Endothelial cell of umbilical vein (primary cell): ENCODE results near the gene NT5DC4. TPM values are rescaled to one million over a fixed set of nuclear protein-coding genes. Genes with fewer than 3 reads are reported as not detected.

ENCODE experiments used
- BruUV-seq: library from RNA; stranded (reverse); fragments of 400-500 nt; replicated peaks from 2 replicates; lab custom pipeline; 2021; lab: Mats Ljungman, UMichigan
- CTCF ChIA-PET: fragments of 300-600, 350-600 bp; sonication (Branson Sonifier 250); formaldehyde crosslinking; loops from one replicate; lab custom pipeline; 2021; ENCODE audit warnings: antibody characterized with exemption, inconsistent platforms; lab: Charles Lee
- POLR2A ChIA-PET: fragments of 300-600, 350-600 bp; sonication (Branson Sonifier 250); formaldehyde crosslinking; loops from one replicate; lab custom pipeline; 2021; ENCODE audit warnings: antibody characterized with exemption, inconsistent platforms; lab: Charles Lee
- DNase-seq: peaks from one replicate; pipeline ENCODE4 v3.0.0-alpha.2; 2011; ENCODE audit warnings: low read depth, low spot score
- FAIRE-seq: peaks from 2 replicates; lab custom pipeline; 2011; peaks lifted over from hg19 to GRCh38; lab: Jason Lieb, UNC
- H2AFZ ChIP-seq: 2 replicates; pipeline ENCODE4 v1.6.0; 2012; ENCODE audit warnings: low read depth, low read length, control low read depth, inconsistent platforms
- H3K27ac ChIP-seq: 2 replicates; pipeline ENCODE4 v1.5.1; 2011; ENCODE audit warnings: low read depth, mild to moderate bottlenecking, control low read depth, low read length, moderate library complexity; ENCODE audit not compliant: insufficient read depth
- H3K27me3 ChIP-seq, 2 experiments: 2 replicates each; pipeline versions ENCODE4 v1.6.0 to v1.6.1; 2011; ENCODE audit warnings: low read length in 2 of 2, mixed read lengths in 1 of 2; ENCODE audit not compliant: control insufficient read depth in 2 of 2, insufficient read depth in 2 of 2
- H3K36me3 ChIP-seq, 2 experiments: 2 replicates in 1 of 2; 3 replicates in 1 of 2; pipeline ENCODE4 v1.5.1; 2011; ENCODE audit warnings: low read length in 2 of 2, mild to moderate bottlenecking in 1 of 2, moderate library complexity in 1 of 2; ENCODE audit not compliant: control insufficient read depth in 2 of 2, insufficient read depth in 2 of 2; ENCODE audit errors: extremely low read depth in 1 of 2
- H3K4me1 ChIP-seq: 3 replicates; pipeline ENCODE4 v1.5.1; 2011; ENCODE audit warnings: mild to moderate bottlenecking, low read length; ENCODE audit not compliant: control insufficient read depth, insufficient read depth; ENCODE audit errors: extremely low read depth
- H3K4me2 ChIP-seq: 2 replicates; pipeline ENCODE4 v1.6.1; 2011; ENCODE audit warnings: low read length, control low read depth, mixed read lengths; ENCODE audit not compliant: insufficient read depth
- H3K4me3 ChIP-seq, 3 experiments: fragments of 200-600 bp in 1 of 3; sonication (generic), shearing (Covaris generic) in 1 of 3; replicated peaks in 1 of 3; 2 replicates each; pipeline ENCODE4 v1.5.1; 2011 to 2016; ENCODE audit warnings: control low read depth in 3 of 3, low read length in 3 of 3, mild to moderate bottlenecking in 2 of 3, inconsistent platforms in 1 of 3, low read depth in 1 of 3, moderate library complexity in 1 of 3; ENCODE audit not compliant: insufficient read depth in 1 of 3
- H3K79me2 ChIP-seq: 2 replicates; pipeline ENCODE4 v1.6.0; 2012; ENCODE audit warnings: low read length, inconsistent platforms; ENCODE audit not compliant: control insufficient read depth, insufficient read depth
- H3K9ac ChIP-seq: replicated peaks from 2 replicates; pipeline ENCODE3; 2011; ENCODE audit warnings: low read length, control low read depth; ENCODE audit not compliant: insufficient read depth; ENCODE audit errors: extremely low read depth
- H3K9me1 ChIP-seq: replicated peaks from 3 replicates; pipeline ENCODE4 v1.6.0; 2011; ENCODE audit warnings: mild to moderate bottlenecking, low read length; ENCODE audit not compliant: control insufficient read depth, insufficient read depth; ENCODE audit errors: extremely low read depth
- H3K9me3 ChIP-seq: replicated peaks from 2 replicates; pipeline ENCODE4 v1.5.1; 2012; ENCODE audit warnings: low read length, inconsistent platforms; ENCODE audit not compliant: control insufficient read depth, insufficient read depth
- H4K20me1 ChIP-seq: replicated peaks from 2 replicates; pipeline ENCODE3; 2011; ENCODE audit warnings: mild to moderate bottlenecking, low read length; ENCODE audit not compliant: control insufficient read depth, insufficient read depth; ENCODE audit errors: extremely low read depth
- CTCF ChIP-seq, 2 donors: IDR thresholded peaks; 1 replicate in 1 of 2; 2 replicates in 1 of 2; pipeline ENCODE4 v1.5.1; 2011; ENCODE audit warnings: low read length in 2 of 2, mild to moderate bottlenecking in 2 of 2, moderate library complexity in 2 of 2, control low read depth in 1 of 2, inconsistent platforms in 1 of 2, low read depth in 1 of 2; ENCODE audit not compliant: insufficient read depth in 1 of 2; ENCODE audit errors: extremely low read depth in 1 of 2
- EZH2 ChIP-seq: IDR thresholded peaks from 2 replicates; pipeline ENCODE4 v1.6.1; 2012; ENCODE audit warnings: borderline replicate concordance, low read depth, mild to moderate bottlenecking, moderate library complexity, low read length, inconsistent platforms; ENCODE audit not compliant: severe bottlenecking
- FOS ChIP-seq: IDR thresholded peaks from 2 replicates; pipeline ENCODE4 v1.6.1; 2011; ENCODE audit warnings: mild to moderate bottlenecking, low read length, moderate library complexity, borderline replicate concordance; ENCODE audit not compliant: insufficient read depth
- GATA2 ChIP-seq: IDR thresholded peaks from 2 replicates; pipeline ENCODE4 v1.7.0; 2011; ENCODE audit warnings: low read depth, mild to moderate bottlenecking, moderate library complexity, mixed read lengths, low read length; ENCODE audit not compliant: insufficient read length, insufficient read depth
- JUN ChIP-seq: IDR thresholded peaks from 2 replicates; pipeline ENCODE4 v1.6.1; 2011; ENCODE audit warnings: borderline replicate concordance, low read depth; ENCODE audit not compliant: insufficient read length, insufficient read depth
- MYC ChIP-seq: IDR thresholded peaks from one replicate; pipeline ENCODE4 v1.6.1; 2011; ENCODE audit warnings: mild to moderate bottlenecking, low read depth, low read length
- POLR2A ChIP-seq: IDR thresholded peaks from 2 replicates; pipeline ENCODE4 v1.6.1; 2012; ENCODE audit warnings: low read depth, mild to moderate bottlenecking, control low read depth, low read length
- POLR2AphosphoS5 ChIP-seq: IDR thresholded peaks from 2 replicates; pipeline ENCODE4 v1.6.1; 2012; ENCODE audit warnings: low read depth, mild to moderate bottlenecking, control low read depth, low read length, moderate library complexity; ENCODE audit not compliant: insufficient read depth
- dilution Hi-C: fragments of 300-500 bp; cut with MboI; formaldehyde crosslinking; loops from one replicate; pipeline ENCODE4 v1.15.0; 2019; ENCODE audit warnings: low sequenced_read_pairs; ENCODE audit not compliant: extremely low pct_ligation_motif_present
- intact Hi-C: fragments of 100-400 bp; cut with micrococcal nuclease; formaldehyde crosslinking; loops from one replicate; pipeline ENCODE4 v1.10.0; 2022
- polyA plus RNA-seq, 4 experiments: library from polyadenylated mRNA; depleted of rRNA in 3 of 4; stranded (reverse) in 3 of 4; unstranded in 1 of 4; fragments of >200 nt; gene quantifications; 2 replicates each; pipeline versions ENCODE4 v1.2.1 to v1.2.3, GENCODE V29; 2011 to 2012; ENCODE audit warnings: missing spikeins in 1 of 4
- total RNA-seq: library from RNA; stranded (reverse); gene quantifications from 2 replicates; pipeline ENCODE4 v1.2.3, GENCODE V29; 2021
- TF ChIP-seq, protein P1 (sequence below): IDR thresholded peaks from 2 replicates; pipeline ENCODE4 v1.6.1; 2011; ENCODE audit not compliant: insufficient read depth, insufficient read length

NT5DC4 gene
- total and polyA plus RNA-seq, 2 donors (not counting 3 experiments of a cell fraction or from before 2014, with no cell fraction given) = not detected

DNA sequence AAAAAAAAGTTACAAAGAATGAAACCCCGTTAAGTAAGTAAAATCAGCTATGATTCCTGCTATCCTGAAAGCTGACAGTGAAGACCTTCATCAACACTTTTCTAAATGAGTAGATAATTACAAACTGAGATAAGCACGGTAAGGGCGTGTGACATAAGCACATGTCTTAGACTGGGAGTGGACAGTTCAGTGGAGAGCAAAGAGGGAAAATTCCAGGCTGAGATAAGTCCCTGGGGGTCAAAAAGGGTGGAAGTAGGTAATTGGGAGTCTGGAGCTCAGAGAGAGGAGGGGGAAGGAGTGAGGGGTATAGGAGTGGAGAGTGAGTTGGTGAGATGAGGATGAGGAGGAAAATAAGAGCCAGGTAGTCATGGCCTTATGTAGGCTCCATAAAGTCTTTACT lies 67.8 kb downstream of the NT5DC4 start:
- Histone ChIP-seq H3K36me3 (no peaks in the 10 kb centered on the region), H3K79me2 (no peaks in the 10 kb centered on the region), H2AFZ (no peak overlapping the region), H3K27ac (no peak overlapping the region), H3K4me1 (peaks cover 39% of the 10 kb centered on the region), H3K9ac (no peak overlapping the region), H3K27me3 (no peaks in the 10 kb centered on the region), H3K4me2 (no peak overlapping the region), H3K4me3 (no peak overlapping the region), H3K9me1 (no peaks in the 10 kb centered on the region), H4K20me1 (no peaks in the 10 kb centered on the region), H3K9me3 (no peaks in the 10 kb centered on the region)
- TF ChIP-seq MYC (no peak), JUN (no peak), POLR2AphosphoS5 (no peak), POLR2A (no peak), CTCF (IDR thresholded peaks at IDR 0.05; ENCODE audit: extremely low read depth in 1 of 2, insufficient read depth in 1 of 2, low read depth in 1 of 2, low read length in 2 of 2) (no peak), EZH2 (no peak), GATA2 (no peak), FOS (no peak)
- TF ChIP-seq, protein P1, sequence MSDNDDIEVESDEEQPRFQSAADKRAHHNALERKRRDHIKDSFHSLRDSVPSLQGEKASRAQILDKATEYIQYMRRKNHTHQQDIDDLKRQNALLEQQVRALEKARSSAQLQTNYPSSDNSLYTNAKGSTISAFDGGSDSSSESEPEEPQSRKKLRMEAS = no peak
- CTCF ChIA-PET = interaction anchor here (1.1 to 1.2 kb wide), 2 partner anchors 20 to 153 kb away, joined by 5 to 6 read pairs; no protein-coding TSS in a partner anchor
- intact Hi-C loops (no loop called here), dilution Hi-C loops (no loop called here)
- POLR2A ChIA-PET = no interaction called here
- DNase-seq = no peak
- BruUV-seq = no TSS peak
- FAIRE-seq = no peak

Other genes starting within 250 kb of the NT5DC4 start
- gene TTL, start 238.9 kb upstream of the NT5DC4 start, total RNA-seq = 66.8 and 71.0 TPM in 2 replicates
- 17.9 and 21.9 TPM in 2 replicates for gene TTL, start 238.9 kb upstream of the NT5DC4 start, polyA plus RNA-seq
- 21.3 and 28.9 TPM in 2 replicates for gene POLR1B, start 178.6 kb upstream of the NT5DC4 start, total RNA-seq
- 12.2 and 13.8 TPM in 2 replicates for gene POLR1B, start 178.6 kb upstream of the NT5DC4 start, polyA plus RNA-seq
- gene CHCHD5, start 136.4 kb upstream of the NT5DC4 start, total RNA-seq = 22.2 and 23.6 TPM in 2 replicates
- gene CHCHD5, start 136.4 kb upstream of the NT5DC4 start, polyA plus RNA-seq = 44.7 and 63.5 TPM in 2 replicates
- 141 and 149 TPM in 2 replicates for gene SLC20A1, start 75.1 kb upstream of the NT5DC4 start, total RNA-seq
- 47.0 and 52.7 TPM in 2 replicates for gene SLC20A1, start 75.1 kb upstream of the NT5DC4 start, polyA plus RNA-seq
- gene CKAP2L, start 43.6 kb downstream of the NT5DC4 start, total RNA-seq = 25.2 and 30.7 TPM in 2 replicates
- 2.3 and 3.4 TPM in 2 replicates for gene CKAP2L, start 43.6 kb downstream of the NT5DC4 start, polyA plus RNA-seq
- gene IL1A, start 63.5 kb downstream of the NT5DC4 start, total RNA-seq = 0.99 and 1.4 TPM in 2 replicates
- 0.25 and 0.29 TPM in 2 replicates for gene IL1A, start 63.5 kb downstream of the NT5DC4 start, polyA plus RNA-seq
- not detected in 2 replicates for gene IL1B, start 115.8 kb downstream of the NT5DC4 start, total RNA-seq
- gene IL1B, start 115.8 kb downstream of the NT5DC4 start, polyA plus RNA-seq = 0.25 TPM in 1 of 2 replicates, not detected in the other
- gene IL37, start 190.1 kb downstream of the NT5DC4 start, total RNA-seq = not detected in 2 replicates
- not detected in 2 replicates for gene IL37, start 190.1 kb downstream of the NT5DC4 start, polyA plus RNA-seq